GM19455 (cell line): ENCODE data around the gene FGD1.
A peak's percentile ranks its signal among the peaks of the same experiment; 100 is the strongest.
"Not testable (repeated sequence)": the region's sequence is repeated elsewhere in the genome, so short reads cannot be mapped to it uniquely, and the experiment has no call there.

Source experiments
- ATAC-seq: cut with Tn5 transposase; IDR thresholded peaks from one replicate; pipeline ENCODE4 v1.9.1; 2021; ENCODE audit not compliant: unreplicated experiment

The FGD1 gene

DNA sequence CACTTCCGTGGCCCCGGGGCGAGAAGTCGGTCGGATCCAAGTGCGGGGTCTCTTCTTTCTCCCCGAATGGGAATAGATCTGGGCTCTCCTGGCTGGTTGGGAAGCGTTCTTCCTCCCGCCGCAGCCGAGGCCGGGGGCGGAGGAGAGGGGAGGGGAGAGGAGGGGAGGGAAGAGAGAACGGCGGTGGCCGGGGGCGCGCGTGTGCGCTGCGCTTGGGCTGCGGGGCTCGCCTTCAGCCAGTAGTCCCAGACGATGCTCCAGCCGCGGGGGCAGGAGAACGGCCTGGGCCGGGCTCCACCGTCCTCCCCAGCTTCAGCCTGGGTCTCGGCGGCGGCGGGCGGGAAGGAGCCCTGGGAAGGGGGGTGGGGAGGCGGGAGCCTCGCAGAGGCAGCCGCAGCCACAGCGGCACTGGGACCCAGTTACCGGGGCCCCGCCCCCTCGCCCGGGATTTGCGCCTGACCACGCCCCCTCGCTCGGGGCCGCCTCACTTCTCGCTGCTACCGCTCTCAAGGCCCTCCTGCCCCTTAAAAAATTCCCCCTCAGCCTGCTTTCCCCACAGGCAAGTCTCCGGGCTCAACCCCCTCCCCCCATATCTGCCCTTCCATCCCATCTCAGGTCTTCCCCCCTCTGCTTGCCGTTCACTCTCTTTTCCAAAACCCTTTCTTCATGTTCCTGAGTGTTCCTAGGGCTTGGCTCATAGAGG, at the start of gene FGD1:
FGD1 (minus strand) TSS at position 421 of the 703 bp plus-strand sequence. CDS start 802 bp downstream, outside the sequence.
- no peak for ATAC-seq

DNA sequence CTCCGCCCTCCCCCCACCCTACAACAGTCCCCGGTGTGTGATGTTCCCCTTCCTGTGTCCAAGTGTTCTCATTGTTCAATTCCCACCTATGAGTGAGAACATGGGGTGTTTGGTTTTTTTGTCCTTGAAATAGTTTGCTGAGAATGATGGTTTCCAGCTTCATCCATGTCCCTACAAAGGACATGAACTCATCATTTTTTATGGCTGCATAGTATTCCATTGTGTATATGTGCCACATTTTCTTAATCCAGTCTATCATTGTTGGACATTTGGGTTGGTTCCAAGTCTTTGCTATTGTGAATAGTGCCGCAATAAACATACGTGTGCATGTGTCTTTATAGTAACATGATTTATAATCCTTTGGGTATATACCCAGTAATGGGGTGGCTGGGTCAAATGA, 46.2 kb upstream of the FGD1 start:
- ATAC-seq, result not testable (repeated sequence)

DNA sequence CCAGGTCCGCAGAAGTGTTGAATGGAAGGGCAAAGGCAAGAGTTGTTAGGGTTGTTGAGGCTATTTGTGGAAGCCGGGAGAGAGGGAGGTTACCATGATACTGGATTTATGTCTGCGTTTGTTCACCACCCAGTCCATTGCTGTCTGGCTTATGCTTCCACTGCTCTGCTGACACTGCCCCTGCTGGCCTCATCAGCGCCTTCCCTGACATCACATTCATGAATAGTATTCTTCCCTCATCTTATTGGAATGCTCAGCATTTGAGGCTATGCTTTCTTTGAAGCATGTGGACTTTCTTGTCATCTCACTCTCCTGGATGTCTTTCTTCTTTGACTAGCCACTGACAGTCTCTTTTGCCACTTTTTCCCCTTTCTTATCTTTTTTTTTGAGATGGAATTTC, 44.3 kb upstream of the FGD1 start:
- ATAC-seq, result no peak

DNA sequence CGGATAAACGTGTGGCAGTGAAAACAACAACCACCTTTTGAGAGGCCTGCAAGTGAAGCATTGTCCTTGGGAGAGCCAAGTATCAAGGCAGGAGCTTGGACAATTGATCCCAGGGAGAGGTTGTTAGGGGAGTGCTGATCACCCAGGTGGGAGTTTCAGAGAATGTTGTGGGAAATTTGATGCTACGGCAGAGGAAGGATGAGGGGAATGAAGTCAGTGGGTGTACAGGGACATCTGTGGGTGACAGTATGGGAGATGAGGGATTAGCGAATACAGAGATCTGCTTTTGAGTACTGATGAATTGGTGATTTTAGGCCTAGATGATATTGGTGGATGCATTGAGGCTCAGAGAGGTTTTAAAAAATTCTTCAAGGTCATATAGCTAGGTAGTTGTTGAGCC, 38.2 kb upstream of the FGD1 start:
- no peak for ATAC-seq

DNA sequence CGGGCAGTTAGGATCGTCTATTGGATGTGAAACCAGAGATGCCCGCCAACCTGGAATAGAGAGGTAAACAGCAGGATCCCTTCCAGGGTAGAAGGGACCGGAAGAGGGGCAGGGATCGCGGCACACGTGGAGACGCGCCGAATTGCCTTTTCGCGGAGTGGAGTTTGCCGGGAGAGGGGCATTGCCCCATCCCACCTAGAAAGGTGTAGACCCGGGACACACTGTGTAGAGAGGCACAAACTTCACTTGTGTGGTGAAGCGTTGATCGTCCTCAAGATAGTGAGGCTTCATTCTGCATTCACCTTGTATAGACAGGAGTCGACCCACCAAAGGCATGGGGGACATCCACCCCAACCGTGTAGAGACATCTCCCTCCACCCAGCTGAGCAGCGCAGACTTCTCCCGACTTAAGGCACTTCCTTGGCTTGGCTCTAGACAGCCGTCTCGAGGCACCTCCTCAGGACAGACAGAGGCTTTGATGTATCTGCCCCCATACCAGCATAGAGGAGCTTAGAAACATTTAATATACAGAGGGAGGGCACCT, 34.4 kb upstream of the FGD1 start:
- ATAC-seq, result peak; percentile 23

DNA sequence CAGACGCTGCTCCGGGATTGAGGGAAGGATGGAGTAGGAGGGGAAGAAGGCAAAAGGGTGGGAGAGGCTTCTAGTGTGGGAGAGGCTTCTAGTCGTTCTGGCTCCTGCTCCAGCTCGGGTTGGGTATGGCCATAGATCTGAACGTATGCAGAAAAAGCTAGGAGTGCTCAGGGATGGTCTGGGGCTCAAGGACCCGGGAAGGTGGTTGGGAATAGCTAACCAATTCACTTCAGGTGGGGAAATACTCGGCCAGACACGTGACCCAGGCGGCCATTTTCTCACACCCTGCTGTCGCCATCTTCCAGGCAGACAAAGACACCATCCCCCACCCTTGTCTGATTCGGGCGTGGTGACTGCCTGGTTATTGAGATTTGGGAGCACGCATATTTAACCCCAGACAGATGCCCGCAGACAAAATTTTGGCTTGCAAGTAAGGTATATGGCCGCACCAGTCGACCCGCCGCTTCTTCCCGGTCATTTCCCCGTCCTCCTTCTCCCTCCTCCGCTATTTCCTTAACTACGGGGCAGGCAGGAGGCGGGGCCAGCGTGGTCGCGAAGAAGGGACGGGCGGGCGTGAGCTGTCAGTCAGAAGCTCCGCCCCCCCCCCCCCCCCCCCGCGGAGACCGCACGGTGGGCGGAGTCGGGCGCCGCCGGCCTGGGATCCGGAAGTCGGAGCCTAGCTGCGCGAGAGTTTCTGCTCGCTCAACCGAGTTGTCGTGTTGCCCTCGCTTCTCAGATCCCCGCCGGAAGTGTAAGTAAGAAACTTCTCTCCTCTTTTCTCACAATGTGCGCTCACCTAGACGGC, 33.7 kb upstream of the FGD1 start, which contains the start of gene GNL3L:
GNL3L (plus strand) TSS at position 668 of the 805 bp plus-strand sequence. CDS start 2,348 bp downstream, outside the sequence.
- peak; percentile 86 for ATAC-seq

DNA sequence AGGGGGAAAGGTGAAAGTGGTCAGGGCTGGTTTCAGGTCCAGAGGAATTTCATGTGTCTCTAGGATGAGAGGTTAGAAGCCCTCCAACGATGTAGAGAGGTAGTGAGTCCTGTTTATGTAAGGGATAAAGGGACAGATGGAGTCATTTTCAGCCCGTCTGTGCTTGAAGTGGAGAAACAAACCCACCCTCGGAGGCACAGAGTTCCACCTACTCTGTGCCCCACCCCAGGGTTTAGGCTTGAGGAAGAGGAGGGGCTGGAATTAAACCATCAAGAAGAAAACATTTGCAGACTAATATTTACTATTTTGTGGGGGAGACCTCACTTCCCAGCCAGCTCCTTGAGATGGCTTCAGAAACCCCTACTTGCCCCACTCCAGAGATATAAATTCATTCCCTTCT, 33.1 kb upstream of the FGD1 start:
- no peak for ATAC-seq

DNA sequence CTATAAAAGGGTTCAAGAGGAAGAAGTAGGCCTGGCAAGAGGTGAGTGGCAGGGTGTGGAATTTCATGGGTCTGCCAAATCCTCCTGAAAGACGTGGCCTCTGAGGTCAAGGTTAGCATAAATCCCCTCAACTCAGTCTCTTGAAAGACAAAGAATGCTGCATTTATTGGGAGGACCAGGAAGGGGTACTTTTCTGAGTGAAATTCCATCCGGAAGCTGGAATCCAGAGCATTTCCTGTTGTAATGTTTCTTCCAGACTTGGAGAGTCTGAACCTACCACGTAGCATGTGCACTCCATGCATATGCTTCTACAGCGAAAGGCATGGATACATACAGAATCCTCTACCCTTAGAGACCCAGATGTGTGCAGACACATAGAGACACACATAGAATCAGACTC, 13.4 kb upstream of the FGD1 start:
- no peak for ATAC-seq

DNA sequence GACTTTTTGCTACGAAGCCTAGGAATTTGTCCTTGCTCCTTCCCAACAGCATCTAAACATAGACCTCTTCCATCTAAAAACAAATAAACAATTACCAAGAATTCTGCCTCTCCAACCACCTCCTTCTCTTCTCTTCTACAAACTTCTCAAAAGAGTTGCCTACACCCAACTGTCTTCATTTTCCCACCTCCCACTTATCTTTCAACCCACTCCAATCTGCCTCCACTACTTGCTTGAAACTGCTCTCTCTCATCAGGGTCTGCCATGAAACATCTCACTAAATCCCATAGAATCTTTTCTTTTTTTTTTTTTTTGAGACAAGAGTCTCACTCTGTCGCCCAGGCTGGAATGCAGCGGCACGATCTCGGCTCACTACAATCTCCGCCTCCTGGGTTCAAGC, 902 bp upstream of the FGD1 start:
- no peak for ATAC-seq

DNA sequence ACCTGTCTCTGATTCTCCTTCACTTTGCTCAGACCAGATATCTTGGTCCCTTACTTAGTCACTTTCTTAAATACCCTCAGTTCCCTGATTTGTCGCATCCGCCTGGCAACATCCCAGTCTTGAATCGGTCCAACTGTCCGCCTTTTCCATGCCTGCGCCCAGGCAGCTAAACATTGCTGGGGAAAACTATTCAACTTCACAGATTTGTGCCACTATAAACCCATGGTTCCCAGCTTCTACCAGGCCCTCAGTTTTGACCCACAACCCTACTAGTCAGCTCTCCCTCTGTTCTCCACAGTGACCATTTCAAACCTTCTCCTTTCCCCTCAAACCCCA, 451 bp upstream of the FGD1 start:
- no peak for ATAC-seq

DNA sequence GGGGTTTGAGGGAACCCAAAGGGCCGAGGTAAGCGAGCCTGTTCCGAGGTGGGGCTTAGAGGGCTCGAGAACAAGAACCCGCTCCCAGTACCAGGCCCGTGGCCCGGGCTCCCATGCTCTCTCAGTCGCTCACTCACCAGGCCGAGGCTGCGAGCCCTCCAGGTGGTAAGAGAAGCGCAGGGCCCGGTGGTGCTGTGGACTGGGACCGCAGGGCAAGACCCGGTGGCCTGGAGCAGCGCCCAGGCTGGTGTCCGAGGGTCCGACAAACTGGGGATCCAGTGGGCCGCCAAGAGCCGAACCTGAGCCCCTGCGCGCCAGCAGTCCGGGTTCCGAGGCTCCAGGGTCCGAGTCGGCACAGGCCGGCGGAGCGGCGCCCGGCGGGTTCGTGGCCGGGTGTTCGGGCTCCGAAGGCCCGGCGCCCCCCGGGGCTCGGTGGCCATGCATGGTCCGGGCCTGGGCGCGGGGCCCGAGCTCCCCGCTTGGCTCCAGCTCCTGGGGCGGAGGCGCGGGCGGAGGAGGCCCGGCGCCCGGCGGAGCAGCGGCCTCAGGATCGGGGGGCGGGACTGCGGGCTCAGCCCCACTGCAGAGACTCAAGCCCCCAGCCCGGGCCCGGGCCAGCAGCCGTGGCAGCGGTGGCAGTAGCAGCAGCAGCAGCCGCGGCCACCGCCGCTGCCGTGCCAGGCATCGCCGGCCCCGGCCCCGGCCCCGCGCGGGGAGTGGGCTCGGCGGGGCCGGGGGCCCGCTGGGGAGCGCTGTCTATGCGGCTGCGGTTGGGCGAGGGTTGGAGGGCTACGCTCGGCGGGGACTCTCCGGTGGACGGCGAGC, 833 bp downstream of the FGD1 start:
- ATAC-seq, result no peak

DNA sequence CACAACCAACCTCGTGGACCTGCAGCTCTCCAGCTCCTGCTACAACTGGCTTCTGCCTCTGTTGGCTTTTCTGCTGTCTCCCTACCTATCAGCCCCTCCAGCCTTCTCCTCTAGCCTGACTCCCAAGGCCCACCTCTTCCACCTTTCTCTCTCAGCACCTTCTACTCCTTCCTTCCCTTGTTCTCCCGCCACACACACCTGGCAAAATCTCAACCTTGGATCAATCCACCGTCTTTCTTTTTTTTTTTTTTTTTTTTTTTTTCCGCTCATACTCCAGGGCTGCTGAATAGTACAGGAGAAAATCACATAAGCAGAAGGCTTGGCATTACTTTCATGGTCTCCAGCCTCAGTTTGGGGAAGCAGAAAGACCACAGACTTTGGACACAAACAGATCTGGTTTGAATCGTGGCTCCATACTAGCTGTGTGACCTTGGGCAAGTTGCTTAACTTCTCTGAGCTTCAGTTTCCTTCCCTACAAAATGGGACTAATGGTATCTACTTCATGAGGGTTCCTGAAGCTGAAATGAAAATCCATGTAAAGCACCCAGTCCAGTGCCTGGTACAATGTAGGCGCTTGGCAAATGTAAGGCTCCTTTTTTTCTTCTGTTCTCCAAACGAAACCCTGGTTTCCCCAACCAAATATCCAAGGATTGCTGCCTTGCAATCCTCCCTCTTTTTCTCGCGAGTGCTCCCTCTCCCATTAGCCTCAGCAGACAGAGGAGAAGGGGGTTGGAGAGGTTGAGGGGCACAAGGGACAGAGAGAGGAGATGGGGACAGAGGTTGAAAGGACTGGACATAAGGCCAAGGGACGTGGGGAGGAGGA, 1.7 kb downstream of the FGD1 start:
- ATAC-seq, result no peak

DNA sequence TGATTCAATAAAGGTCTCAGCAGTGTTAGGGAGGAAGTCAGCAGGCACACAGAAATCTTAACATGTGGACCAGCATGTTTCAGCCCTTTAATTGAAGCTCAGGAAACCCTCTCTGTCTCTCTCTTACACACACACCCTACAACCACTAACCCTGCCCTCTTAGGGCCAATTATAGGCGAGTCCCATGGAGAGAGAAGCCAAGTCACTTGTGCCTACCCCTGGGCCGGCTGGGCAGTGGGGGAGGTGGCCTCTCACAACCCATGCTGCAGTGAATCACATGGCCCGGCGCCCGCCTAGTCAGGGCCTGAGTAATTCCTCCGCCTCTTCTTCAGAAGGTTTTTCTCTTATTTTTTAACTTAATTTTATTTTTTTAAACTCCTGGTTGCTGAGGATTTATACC, 3.7 kb downstream of the FGD1 start:
- ATAC-seq, result no peak

DNA sequence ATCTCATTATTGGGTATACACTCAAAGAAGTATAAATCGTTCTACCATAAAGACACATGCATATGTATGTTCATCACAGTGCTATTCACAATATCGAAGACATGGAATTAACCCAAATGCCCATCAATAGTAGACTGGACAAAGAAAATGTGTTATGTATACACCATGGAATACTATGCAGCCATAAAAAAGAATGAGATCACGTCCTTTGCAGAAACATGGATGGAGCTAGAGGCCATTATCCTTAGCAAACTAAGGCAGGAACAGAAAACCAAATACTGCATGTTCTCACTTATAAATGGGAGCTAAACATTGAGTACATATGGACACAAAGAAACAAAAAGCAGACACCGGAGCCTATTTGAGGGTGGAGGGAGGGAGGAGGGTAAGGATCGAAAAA, 6.2 kb downstream of the FGD1 start:
- not testable (repeated sequence) for ATAC-seq

DNA sequence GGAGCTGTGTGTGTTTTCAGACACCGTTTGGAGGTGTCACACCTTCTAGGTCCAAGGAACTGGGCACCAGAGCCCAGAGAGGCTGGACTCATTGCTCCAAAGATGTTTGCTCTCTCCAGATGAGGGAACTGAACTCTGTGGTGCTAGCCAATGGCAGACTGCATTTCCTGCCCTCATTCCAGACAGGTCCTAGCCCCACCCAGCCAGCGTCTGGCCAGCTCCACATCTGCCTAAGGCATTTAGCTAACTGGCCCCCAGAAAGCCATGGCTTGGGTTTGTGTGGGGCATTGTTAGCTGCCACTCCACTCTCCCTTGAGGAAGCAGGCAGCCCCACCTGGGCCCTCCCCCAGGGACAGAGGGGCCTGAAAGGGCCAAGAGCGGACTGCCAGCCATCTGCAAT, 11.4 kb downstream of the FGD1 start:
- ATAC-seq, result no peak

DNA sequence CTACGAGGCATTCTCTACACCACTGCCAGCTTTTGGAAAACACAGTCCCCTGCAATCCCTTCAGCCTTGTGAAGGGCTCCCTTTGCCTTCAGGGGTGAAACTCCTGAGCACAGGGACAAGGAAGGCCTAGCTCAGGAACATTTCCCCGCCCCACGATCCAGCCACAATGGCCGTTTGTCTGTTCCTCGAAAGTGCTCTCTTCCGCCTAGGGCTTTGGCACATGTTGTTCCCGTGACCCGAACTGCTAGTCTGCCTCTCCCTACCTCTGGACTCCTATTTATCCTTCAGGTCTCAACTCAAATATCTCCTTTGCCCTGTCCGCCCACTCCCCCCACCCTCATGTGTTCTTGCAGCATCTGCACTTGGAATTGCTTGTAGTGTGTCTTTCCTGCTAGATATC, 12.1 kb downstream of the FGD1 start:
- ATAC-seq, result no peak

DNA sequence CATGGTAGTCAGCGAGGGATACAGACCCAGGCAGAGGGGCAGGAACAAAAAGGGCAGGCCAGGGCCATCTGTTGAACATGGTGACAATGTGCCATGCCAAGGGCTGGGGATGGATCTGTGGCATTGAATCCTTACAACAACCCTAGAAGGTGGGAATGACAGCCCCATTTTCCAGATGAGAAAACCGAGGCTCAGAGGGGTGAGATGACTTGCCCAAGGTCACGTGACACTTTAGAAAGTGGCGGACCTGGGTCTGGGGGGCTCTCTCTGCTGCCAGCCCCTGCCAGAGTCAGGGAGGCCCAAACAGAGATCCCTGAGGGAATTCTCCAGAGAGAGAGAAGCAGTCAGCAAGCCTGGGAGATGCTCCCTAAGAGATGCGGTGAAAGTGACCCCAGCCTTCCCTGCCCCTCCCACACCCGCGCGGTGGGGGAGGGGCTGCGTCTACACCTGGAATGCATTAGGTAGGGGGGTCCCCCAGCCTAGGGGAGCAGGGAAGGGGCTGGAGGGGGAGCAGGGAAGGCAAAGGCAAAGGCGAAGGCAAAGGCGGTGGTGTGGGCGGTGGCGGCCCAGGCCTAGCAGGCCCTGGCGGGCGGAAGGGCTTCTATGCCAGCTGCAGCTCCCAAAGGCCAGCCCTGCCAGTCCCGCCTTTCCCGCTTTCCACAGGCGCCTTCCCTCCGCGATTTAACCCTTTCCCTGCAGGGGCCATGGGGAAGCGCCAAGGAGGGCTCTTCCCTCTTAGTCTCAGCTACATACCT, 13.0 kb downstream of the FGD1 start:
- no peak for ATAC-seq

DNA sequence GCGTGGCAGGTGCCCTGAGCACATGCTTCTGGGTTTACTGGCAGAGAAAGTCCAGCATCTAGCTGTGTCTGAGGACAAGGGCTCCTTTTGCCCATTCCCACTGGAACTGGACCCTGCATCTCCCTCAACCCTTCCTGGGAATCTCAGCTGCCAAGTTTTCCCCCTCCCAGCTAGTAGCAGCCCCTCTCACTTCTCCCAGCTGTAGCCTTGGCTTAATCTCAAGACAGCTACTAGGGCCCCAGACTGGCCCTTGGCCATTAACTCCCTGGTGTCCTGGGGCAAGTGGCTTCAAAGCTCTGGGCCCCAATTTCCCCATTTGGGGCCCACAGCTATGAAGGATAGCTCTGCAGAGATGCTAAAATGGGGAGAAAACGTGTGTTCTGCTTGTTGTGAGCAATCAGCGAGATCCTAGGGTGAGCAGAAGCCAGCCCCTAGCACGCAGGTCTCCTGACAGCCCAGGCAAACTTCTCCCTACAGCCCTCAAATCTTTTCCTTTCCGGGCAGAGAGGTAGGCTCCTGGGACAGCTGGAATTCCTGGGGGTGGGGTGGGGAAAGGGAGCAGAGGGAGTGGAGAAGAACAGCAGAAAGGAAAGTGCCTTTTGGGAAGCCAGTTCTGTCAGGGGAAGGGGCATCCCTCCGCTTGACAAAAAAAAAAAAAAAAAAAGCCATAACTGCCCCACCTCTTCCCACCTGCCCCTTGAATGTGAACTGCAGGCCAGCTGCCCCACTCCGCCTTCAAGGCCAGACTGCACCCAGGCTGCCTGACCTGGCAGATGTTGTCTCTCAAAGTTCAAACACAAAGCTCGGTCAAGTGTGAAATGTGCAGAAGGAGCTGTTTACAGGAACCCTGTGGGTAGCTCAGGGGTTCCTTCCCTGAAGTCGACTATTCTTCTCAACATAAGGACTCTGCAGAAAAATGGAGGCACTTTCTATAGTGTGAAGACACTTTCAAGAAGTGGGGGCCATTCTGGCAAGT, 16.6 kb downstream of the FGD1 start:
- ATAC-seq, result no peak
